ENCODE measurements around the gene OLFML2B. TPM values are rescaled to one million over a fixed set of nuclear protein-coding genes. Genes with fewer than 3 reads are reported as not detected.

The OLFML2B gene
- total RNA-seq, 8 experiments from 2014 or later = 1.0 to 15.3 (median 2.2) TPM

- no peak overlapping the region for H3K4me3 ChIP-seq
- WGBS, 10 experiments = 72 to 96% (median 81%) methylated on average over 3 to 9 of the region's 9 CpGs; no CpG with 5 or more reads in 2 of the 10 experiments
- no peak for ATAC-seq (replicated peaks in 6 of 8)
- no peak overlapping the region for H3K27ac ChIP-seq
- in situ Hi-C loops (cut with MboI; ENCODE audit: low pct_unique_long_range_greater_than_20kb in 2 of 9, low sequenced_read_pairs in 9 of 9, unreplicated experiment in 9 of 9) = no loop called here
- H3K4me1 ChIP-seq (replicated peaks in 1 of 2) = no peaks in the 10 kb centered on the region
Measured at GRCh38 chr1:161982917-161983316, 40.8 kb downstream of the OLFML2B start.

GRCh38 chr1:161982507-161982895 is 41.2 kb downstream of the OLFML2B start:
- no peak for ATAC-seq (replicated peaks in 6 of 8)
- in situ Hi-C loops (cut with MboI; ENCODE audit: low pct_unique_long_range_greater_than_20kb in 2 of 9, low sequenced_read_pairs in 9 of 9, unreplicated experiment in 9 of 9) = no loop called here
- WGBS, 10 experiments = 39 to 100% (median 75%) methylated on average over 1 to 5 of the region's 5 CpGs; no CpG with 5 or more reads in 1 of the 10 experiments

GRCh38 chr1:161981735-161982506 is 41.7 kb downstream of the OLFML2B start:
- ATAC-seq (replicated peaks in 6 of 8) = no peak
- WGBS, 10 experiments = 20 to 91% (median 67%) methylated on average over 1 to 10 of the region's 11 CpGs; no CpG with 5 or more reads in 1 of the 10 experiments
- H3K4me3 ChIP-seq = no peak overlapping the region
- H3K27ac ChIP-seq = no peak overlapping the region
- H3K4me1 ChIP-seq (replicated peaks in 1 of 2) = no peaks in the 10 kb centered on the region
- in situ Hi-C loops (cut with MboI; ENCODE audit: low pct_unique_long_range_greater_than_20kb in 2 of 9, low sequenced_read_pairs in 9 of 9, unreplicated experiment in 9 of 9) = no loop called here

More at GRCh38 chr1:161982507-161982895, 41.2 kb downstream of the OLFML2B start:
- Histone ChIP-seq H3K27ac (no peak overlapping the region), H3K4me1 (replicated peaks in 1 of 2) (no peaks in the 10 kb centered on the region), H3K4me3 (no peak overlapping the region)

- ATAC-seq (replicated peaks in 6 of 8) = no peak
- H3K4me1 ChIP-seq (replicated peaks in 1 of 2) = no peaks in the 10 kb centered on the region
- 67 to 100% (median 90%) methylated on average over 1 to 6 of the region's 8 CpGs; no CpG with 5 or more reads in 2 of the 10 experiments for WGBS, 10 experiments
- no peak overlapping the region for H3K27ac ChIP-seq
- in situ Hi-C loops (cut with MboI; ENCODE audit: low pct_unique_long_range_greater_than_20kb in 2 of 9, low sequenced_read_pairs in 9 of 9, unreplicated experiment in 9 of 9) = no loop called here
- H3K4me3 ChIP-seq = no peak overlapping the region
Measured at GRCh38 chr1:161981126-161981525, 42.5 kb downstream of the OLFML2B start.

- Histone ChIP-seq H3K4me3 (no peak overlapping the region), H3K4me1 (replicated peaks in 1 of 2) (peaks cover 0 to 6% of the 10 kb centered on the region in 2 donors), H3K27ac (no peak overlapping the region)
- in situ Hi-C loops (cut with MboI; ENCODE audit: low pct_unique_long_range_greater_than_20kb in 2 of 9, low sequenced_read_pairs in 9 of 9, unreplicated experiment in 9 of 9) = no loop called here
- peak in 3 of 8 experiments; percentile 71 to 94 (median 92) for ATAC-seq (replicated peaks in 6 of 8)
- WGBS, 10 experiments = 0 to 100% (median 88%) methylated on average over 1 to 17 of the region's 31 CpGs; no CpG with 5 or more reads in 2 of the 10 experiments
Measured at GRCh38 chr1:161978011-161978790, 45.5 kb downstream of the OLFML2B start.

- WGBS, 10 experiments = 22 to 100% (median 83%) methylated on average over 1 to 9 of the region's 9 CpGs; no CpG with 5 or more reads in 1 of the 10 experiments
- Histone ChIP-seq H3K27ac (no peak overlapping the region), H3K4me3 (no peak overlapping the region), H3K4me1 (replicated peaks in 1 of 2) (peaks cover 0 to 6% of the 10 kb centered on the region in 2 donors)
- in situ Hi-C loops (cut with MboI; ENCODE audit: low pct_unique_long_range_greater_than_20kb in 2 of 9, low sequenced_read_pairs in 9 of 9, unreplicated experiment in 9 of 9) = no loop called here
- ATAC-seq (replicated peaks in 6 of 8) = peak in 3 of 8 experiments; percentile 8 to 31 (median 24)
Measured at GRCh38 chr1:161973924-161974845, 49.5 kb downstream of the OLFML2B start.

GRCh38 chr1:161972828-161973227 is 50.8 kb downstream of the OLFML2B start:
- no peak overlapping the region for H3K27ac ChIP-seq
- no peak overlapping the region for H3K4me3 ChIP-seq
- H3K4me1 ChIP-seq (replicated peaks in 1 of 2) = peaks cover 0 to 6% of the 10 kb centered on the region in 2 donors
- no peak for ATAC-seq (replicated peaks in 6 of 8)
- in situ Hi-C loops (cut with MboI; ENCODE audit: low pct_unique_long_range_greater_than_20kb in 2 of 9, low sequenced_read_pairs in 9 of 9, unreplicated experiment in 9 of 9) = no loop called here
- WGBS, 10 experiments = 82 to 94% (median 88%) methylated on average over 2 to 7 of the region's 9 CpGs; no CpG with 5 or more reads in 7 of the 10 experiments

GRCh38 chr1:161970633-161971032 is 53.0 kb downstream of the OLFML2B start:
- WGBS, 10 experiments = 56 to 70% (median 63%) methylated on average over 2 to 3 of the region's 3 CpGs; no CpG with 5 or more reads in 7 of the 10 experiments
- Histone ChIP-seq H3K4me1 (replicated peaks in 1 of 2) (peaks cover 0 to 6% of the 10 kb centered on the region in 2 donors), H3K27ac (no peak overlapping the region), H3K4me3 (no peak overlapping the region)
- in situ Hi-C loops (cut with MboI; ENCODE audit: low pct_unique_long_range_greater_than_20kb in 2 of 9, low sequenced_read_pairs in 9 of 9, unreplicated experiment in 9 of 9) = no loop called here
- no peak for ATAC-seq (replicated peaks in 6 of 8)

- 18 to 87% (median 56%) methylated on average over 1 to 6 of the region's 6 CpGs; no CpG with 5 or more reads in 2 of the 10 experiments for WGBS, 10 experiments
- ATAC-seq (replicated peaks in 6 of 8) = no peak
- in situ Hi-C loops (cut with MboI; ENCODE audit: low pct_unique_long_range_greater_than_20kb in 2 of 9, low sequenced_read_pairs in 9 of 9, unreplicated experiment in 9 of 9) = no loop called here
- Histone ChIP-seq H3K4me1 (replicated peaks in 1 of 2) (peaks cover 0 to 6% of the 10 kb centered on the region in 2 donors), H3K4me3 (no peak overlapping the region), H3K27ac (no peak overlapping the region)
Measured at GRCh38 chr1:161970036-161970435, 53.6 kb downstream of the OLFML2B start.

GRCh38 chr1:161966067-161966466 is 57.6 kb downstream of the OLFML2B start:
- Histone ChIP-seq H3K4me3 (no peak overlapping the region), H3K4me1 (replicated peaks in 1 of 2) (no peaks in the 10 kb centered on the region), H3K27ac (no peak overlapping the region)
- ATAC-seq (replicated peaks in 6 of 8) = no peak
- in situ Hi-C loops (cut with MboI; ENCODE audit: low pct_unique_long_range_greater_than_20kb in 2 of 9, low sequenced_read_pairs in 9 of 9, unreplicated experiment in 9 of 9) = no loop called here
- WGBS, 10 experiments = 68 to 100% (median 73%) methylated on average over 1 to 4 of the region's 4 CpGs; no CpG with 5 or more reads in 5 of the 10 experiments

- peak in 5 of 8 experiments; percentile 46 to 90 (median 53) for ATAC-seq (replicated peaks in 6 of 8)
- Histone ChIP-seq H3K27ac (no peak overlapping the region), H3K4me3 (no peak overlapping the region), H3K4me1 (replicated peaks in 1 of 2) (no peaks in the 10 kb centered on the region)
- in situ Hi-C loops (cut with MboI; ENCODE audit: low pct_unique_long_range_greater_than_20kb in 2 of 9, low sequenced_read_pairs in 9 of 9, unreplicated experiment in 9 of 9) = no loop called here
- 0 to 95% (median 83%) methylated on average over 5 to 8 of the region's 8 CpGs for WGBS, 10 experiments
Measured at GRCh38 chr1:161962091-161962887, 61.4 kb downstream of the OLFML2B start.

GRCh38 chr1:161958425-161958824 is 65.2 kb downstream of the OLFML2B start:
- Histone ChIP-seq H3K27ac (no peak overlapping the region), H3K4me3 (no peak overlapping the region), H3K4me1 (replicated peaks in 1 of 2) (no peaks in the 10 kb centered on the region)
- ATAC-seq (replicated peaks in 6 of 8) = no peak
- 28 to 100% (median 80%) methylated on average over 1 to 7 of the region's 7 CpGs; no CpG with 5 or more reads in 1 of the 10 experiments for WGBS, 10 experiments
- in situ Hi-C loops (cut with MboI; ENCODE audit: low pct_unique_long_range_greater_than_20kb in 2 of 9, low sequenced_read_pairs in 9 of 9, unreplicated experiment in 9 of 9) = no loop called here
